Neural cell (in vitro differentiated cells): ENCODE measurements around the gene CRIP3.

Experiments used
- RAD21 ChIP-seq: fragments of 450-650 bp; conservative IDR thresholded peaks from 2 replicates; pipeline ENCODE4 v1.6.1; 2014; ENCODE audit warnings: antibody characterized with exemption, mild to moderate bottlenecking, moderate library complexity
- TF ChIP-seq, protein P1 (sequence below): fragments of 450-650 bp; IDR thresholded peaks from 2 replicates; pipeline ENCODE4 v1.5.1; 2014; ENCODE audit warnings: antibody characterized with exemption, mild to moderate bottlenecking, moderate library complexity; ENCODE audit not compliant: poor library complexity, severe bottlenecking
- TF ChIP-seq, protein P2 (sequence below): IDR thresholded peaks from 2 replicates; pipeline ENCODE4 v1.6.1; 2012; ENCODE audit warnings: borderline replicate concordance

DNA sequence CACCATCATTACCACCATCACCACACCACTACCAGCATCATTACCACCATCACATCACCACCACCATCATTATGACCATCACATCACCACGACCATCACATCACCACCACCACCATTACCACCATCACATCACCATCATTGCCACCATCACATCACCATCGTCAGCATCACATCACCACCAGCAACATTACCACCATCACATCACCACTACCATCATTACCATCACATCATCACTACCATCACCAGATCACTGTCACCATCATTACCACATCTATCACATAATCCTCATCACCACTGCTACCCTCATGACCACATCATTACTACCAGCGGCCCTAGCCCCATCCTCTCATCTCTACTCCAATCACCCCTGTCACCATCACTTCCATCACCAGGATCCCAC lies 14.1 kb downstream of the CRIP3 start:
- TF ChIP-seq, protein P1, sequence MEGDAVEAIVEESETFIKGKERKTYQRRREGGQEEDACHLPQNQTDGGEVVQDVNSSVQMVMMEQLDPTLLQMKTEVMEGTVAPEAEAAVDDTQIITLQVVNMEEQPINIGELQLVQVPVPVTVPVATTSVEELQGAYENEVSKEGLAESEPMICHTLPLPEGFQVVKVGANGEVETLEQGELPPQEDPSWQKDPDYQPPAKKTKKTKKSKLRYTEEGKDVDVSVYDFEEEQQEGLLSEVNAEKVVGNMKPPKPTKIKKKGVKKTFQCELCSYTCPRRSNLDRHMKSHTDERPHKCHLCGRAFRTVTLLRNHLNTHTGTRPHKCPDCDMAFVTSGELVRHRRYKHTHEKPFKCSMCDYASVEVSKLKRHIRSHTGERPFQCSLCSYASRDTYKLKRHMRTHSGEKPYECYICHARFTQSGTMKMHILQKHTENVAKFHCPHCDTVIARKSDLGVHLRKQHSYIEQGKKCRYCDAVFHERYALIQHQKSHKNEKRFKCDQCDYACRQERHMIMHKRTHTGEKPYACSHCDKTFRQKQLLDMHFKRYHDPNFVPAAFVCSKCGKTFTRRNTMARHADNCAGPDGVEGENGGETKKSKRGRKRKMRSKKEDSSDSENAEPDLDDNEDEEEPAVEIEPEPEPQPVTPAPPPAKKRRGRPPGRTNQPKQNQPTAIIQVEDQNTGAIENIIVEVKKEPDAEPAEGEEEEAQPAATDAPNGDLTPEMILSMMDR: no peak
- no peak for TF ChIP-seq RAD21
- TF ChIP-seq, protein P2, sequence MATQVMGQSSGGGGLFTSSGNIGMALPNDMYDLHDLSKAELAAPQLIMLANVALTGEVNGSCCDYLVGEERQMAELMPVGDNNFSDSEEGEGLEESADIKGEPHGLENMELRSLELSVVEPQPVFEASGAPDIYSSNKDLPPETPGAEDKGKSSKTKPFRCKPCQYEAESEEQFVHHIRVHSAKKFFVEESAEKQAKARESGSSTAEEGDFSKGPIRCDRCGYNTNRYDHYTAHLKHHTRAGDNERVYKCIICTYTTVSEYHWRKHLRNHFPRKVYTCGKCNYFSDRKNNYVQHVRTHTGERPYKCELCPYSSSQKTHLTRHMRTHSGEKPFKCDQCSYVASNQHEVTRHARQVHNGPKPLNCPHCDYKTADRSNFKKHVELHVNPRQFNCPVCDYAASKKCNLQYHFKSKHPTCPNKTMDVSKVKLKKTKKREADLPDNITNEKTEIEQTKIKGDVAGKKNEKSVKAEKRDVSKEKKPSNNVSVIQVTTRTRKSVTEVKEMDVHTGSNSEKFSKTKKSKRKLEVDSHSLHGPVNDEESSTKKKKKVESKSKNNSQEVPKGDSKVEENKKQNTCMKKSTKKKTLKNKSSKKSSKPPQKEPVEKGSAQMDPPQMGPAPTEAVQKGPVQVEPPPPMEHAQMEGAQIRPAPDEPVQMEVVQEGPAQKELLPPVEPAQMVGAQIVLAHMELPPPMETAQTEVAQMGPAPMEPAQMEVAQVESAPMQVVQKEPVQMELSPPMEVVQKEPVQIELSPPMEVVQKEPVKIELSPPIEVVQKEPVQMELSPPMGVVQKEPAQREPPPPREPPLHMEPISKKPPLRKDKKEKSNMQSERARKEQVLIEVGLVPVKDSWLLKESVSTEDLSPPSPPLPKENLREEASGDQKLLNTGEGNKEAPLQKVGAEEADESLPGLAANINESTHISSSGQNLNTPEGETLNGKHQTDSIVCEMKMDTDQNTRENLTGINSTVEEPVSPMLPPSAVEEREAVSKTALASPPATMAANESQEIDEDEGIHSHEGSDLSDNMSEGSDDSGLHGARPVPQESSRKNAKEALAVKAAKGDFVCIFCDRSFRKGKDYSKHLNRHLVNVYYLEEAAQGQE: no peak
